Activated CD4-positive, alpha-beta memory T cell treated with anti-CD3 and anti-CD28 coated beads for 36 hours (primary cell): ENCODE measurements around the gene PPP1R1A. TPM values are rescaled to one million over a fixed set of nuclear protein-coding genes. Genes with fewer than 3 reads are reported as not detected.

Experiments used
- CTCF ChIA-PET: fragments of 350-600 bp; sonication (Branson Sonifier 250); formaldehyde crosslinking; loops from one replicate; lab custom pipeline; 2021; ENCODE audit warnings: antibody characterized with exemption, inconsistent platforms; lab: Charles Lee
- POLR2A ChIA-PET: fragments of 350-600 bp; sonication (Branson Sonifier 250); formaldehyde crosslinking; loops from one replicate; lab custom pipeline; 2021; ENCODE audit warnings: antibody characterized with exemption; lab: Charles Lee
- DNase-seq: peaks from one replicate; pipeline ENCODE4 v3.0.0-alpha.2; 2020
- H3K27ac Mint-ChIP-seq: one replicate; pipeline ENCODE4 v1.8.0; 2021; ENCODE audit warnings: mixed read lengths
- H3K27me3 Mint-ChIP-seq: one replicate; pipeline ENCODE4 v1.8.0; 2021; ENCODE audit warnings: mixed read lengths
- H3K36me3 Mint-ChIP-seq: one replicate; pipeline ENCODE4 v1.8.0; 2021; ENCODE audit warnings: mixed read lengths
- H3K4me1 Mint-ChIP-seq: one replicate; pipeline ENCODE4 v1.8.0; 2021; ENCODE audit warnings: low read depth, mixed read lengths
- H3K4me3 Mint-ChIP-seq: one replicate; pipeline ENCODE4 v1.8.0; 2021; ENCODE audit warnings: mild to moderate bottlenecking, mixed read lengths
- H3K9me3 Mint-ChIP-seq: one replicate; pipeline ENCODE4 v1.8.0; 2021; ENCODE audit warnings: mixed read lengths
- intact Hi-C: fragments of 100-400 bp; cut with micrococcal nuclease; formaldehyde crosslinking; loops from one replicate; pipeline ENCODE4 v1.15.1; 2023
- total RNA-seq, 2 experiments: library from RNA; stranded (reverse); gene quantifications; one replicate each; pipeline ENCODE4 v1.2.3, GENCODE V29; 2021

The PPP1R1A gene
- total RNA-seq, 2 experiments from 2014 or later = not detected

- CTCF ChIA-PET = no interaction called here
Observed at GRCh38 chr12:54616933-54617680, 28.6 kb upstream of the PPP1R1A start.

GRCh38 chr12:54612225-54612750 is 23.8 kb upstream of the PPP1R1A start:
- Mint-ChIP-seq H3K4me1 (no peaks in the 10 kb centered on the region), H3K9me3 (no peaks in the 10 kb centered on the region), H3K4me3 (no peak overlapping the region), H3K36me3 (no peaks in the 10 kb centered on the region), H3K27ac (no peak overlapping the region), H3K27me3 (peaks cover 36% of the 10 kb centered on the region)
- ChIA-PET CTCF (interaction anchor here (2.0 kb wide), 1 partner anchor 16 kb away, joined by 4 read pairs; no protein-coding TSS in a partner anchor), POLR2A (no interaction called here)
- intact Hi-C loops = no loop called here
- DNase-seq = no peak

More at GRCh38 chr12:54616933-54617680, 28.6 kb upstream of the PPP1R1A start:
- Mint-ChIP-seq H3K27ac (no peak overlapping the region), H3K9me3 (no peaks in the 10 kb centered on the region), H3K4me3 (no peak overlapping the region), H3K27me3 (peaks cover 36% of the 10 kb centered on the region), H3K4me1 (no peaks in the 10 kb centered on the region), H3K36me3 (no peaks in the 10 kb centered on the region)
- intact Hi-C loops = no loop called here
- POLR2A ChIA-PET = no interaction called here
- no peak for DNase-seq

GRCh38 chr12:54611715-54612149 is 23.3 kb upstream of the PPP1R1A start:
- no peak overlapping the region for H3K4me3 Mint-ChIP-seq
- CTCF ChIA-PET = no interaction called here

GRCh38 chr12:54608769-54609168 is 20.3 kb upstream of the PPP1R1A start:
- peaks cover 9% of the 10 kb centered on the region for H3K27me3 Mint-ChIP-seq
- ChIA-PET CTCF (interaction anchor here (1.5 kb wide), 1 partner anchor 30 kb away, joined by 4 read pairs; no protein-coding TSS in a partner anchor), POLR2A (no interaction called here)
- no peaks in the 10 kb centered on the region for H3K36me3 Mint-ChIP-seq
- H3K4me1 Mint-ChIP-seq = no peaks in the 10 kb centered on the region
- no peak overlapping the region for H3K4me3 Mint-ChIP-seq
- intact Hi-C loops = loop anchor here (10.0 kb wide), 1 partner anchor 466 kb away; no protein-coding TSS in a partner anchor
- no peak for DNase-seq
- H3K27ac Mint-ChIP-seq = no peak overlapping the region
- H3K9me3 Mint-ChIP-seq = no peaks in the 10 kb centered on the region

More at GRCh38 chr12:54611715-54612149, 23.3 kb upstream of the PPP1R1A start:
- no peak overlapping the region for H3K27ac Mint-ChIP-seq
- POLR2A ChIA-PET = no interaction called here
- intact Hi-C loops = no loop called here
- no peaks in the 10 kb centered on the region for H3K9me3 Mint-ChIP-seq
- no peaks in the 10 kb centered on the region for H3K4me1 Mint-ChIP-seq
- H3K36me3 Mint-ChIP-seq = no peaks in the 10 kb centered on the region
- DNase-seq = no peak
- peaks cover 32% of the 10 kb centered on the region for H3K27me3 Mint-ChIP-seq

GRCh38 chr12:54608156-54608555 is 19.7 kb upstream of the PPP1R1A start:
- Mint-ChIP-seq H3K4me1 (peaks cover 2% of the 10 kb centered on the region), H3K9me3 (no peaks in the 10 kb centered on the region), H3K4me3 (no peak overlapping the region), H3K36me3 (no peaks in the 10 kb centered on the region), H3K27me3 (peaks cover 9% of the 10 kb centered on the region), H3K27ac (no peak overlapping the region)
- ChIA-PET CTCF (interaction anchor here (1.5 kb wide), 1 partner anchor 29 kb away, joined by 4 read pairs; no protein-coding TSS in a partner anchor), POLR2A (no interaction called here)
- no peak for DNase-seq
- intact Hi-C loops = loop anchor here (10.0 kb wide), 1 partner anchor 467 kb away; no protein-coding TSS in a partner anchor

- Mint-ChIP-seq H3K27ac (no peak overlapping the region), H3K27me3 (peaks cover 8% of the 10 kb centered on the region), H3K9me3 (no peaks in the 10 kb centered on the region), H3K4me1 (peaks cover 6% of the 10 kb centered on the region), H3K4me3 (no peak overlapping the region), H3K36me3 (no peaks in the 10 kb centered on the region)
- ChIA-PET CTCF (interaction anchor here (0.5 to 2.8 kb wide), 4 partner anchors 10 to 61 kb away, joined by 3 to 12 read pairs (median 4); no protein-coding TSS in a partner anchor), POLR2A (no interaction called here)
- DNase-seq = no peak
- intact Hi-C loops = loop anchor here (10.0 kb wide), 1 partner anchor 468 kb away; no protein-coding TSS in a partner anchor
Observed at GRCh38 chr12:54606556-54606955, 18.1 kb upstream of the PPP1R1A start.

- Mint-ChIP-seq H3K4me1 (peaks cover 6% of the 10 kb centered on the region), H3K36me3 (no peaks in the 10 kb centered on the region), H3K27ac (no peak overlapping the region), H3K27me3 (peaks cover 6% of the 10 kb centered on the region), H3K9me3 (no peaks in the 10 kb centered on the region), H3K4me3 (no peak overlapping the region)
- CTCF ChIA-PET = interaction anchor here (1.2 to 10.8 kb wide), 5 partner anchors 9 to 26 kb away, joined by 3 to 95 read pairs (median 5); no protein-coding TSS in a partner anchor
- POLR2A ChIA-PET = no interaction called here
- intact Hi-C loops = loop anchor here (10.0 kb wide), 1 partner anchor 469 kb away; no protein-coding TSS in a partner anchor
- DNase-seq = no peak
Observed at GRCh38 chr12:54605138-54605970, 16.9 kb upstream of the PPP1R1A start.

- POLR2A ChIA-PET = no interaction called here
Observed at GRCh38 chr12:54604436-54604835, 16.0 kb upstream of the PPP1R1A start.

GRCh38 chr12:54603872-54604271 is 15.4 kb upstream of the PPP1R1A start:
- intact Hi-C loops = loop anchor here (10.0 kb wide), 1 partner anchor 471 kb away; no protein-coding TSS in a partner anchor
- Mint-ChIP-seq H3K27me3 (peaks cover 8% of the 10 kb centered on the region), H3K4me3 (no peak overlapping the region), H3K9me3 (no peaks in the 10 kb centered on the region), H3K4me1 (peaks cover 6% of the 10 kb centered on the region), H3K27ac (no peak overlapping the region), H3K36me3 (no peaks in the 10 kb centered on the region)
- DNase-seq = no peak
- POLR2A ChIA-PET = no interaction called here
- CTCF ChIA-PET = interaction anchor here (0.6 to 10.8 kb wide), 6 partner anchors 8 to 468 kb away, joined by 3 to 95 read pairs (median 4); no protein-coding TSS in a partner anchor

More at GRCh38 chr12:54604436-54604835, 16.0 kb upstream of the PPP1R1A start:
- no peak for DNase-seq
- Mint-ChIP-seq H3K27ac (no peak overlapping the region), H3K4me3 (no peak overlapping the region), H3K27me3 (peaks cover 6% of the 10 kb centered on the region), H3K9me3 (no peaks in the 10 kb centered on the region), H3K36me3 (no peaks in the 10 kb centered on the region), H3K4me1 (peaks cover 6% of the 10 kb centered on the region)
- CTCF ChIA-PET = interaction anchor here (1.0 to 10.8 kb wide), 5 partner anchors 8 to 468 kb away, joined by 3 to 95 read pairs (median 5); no protein-coding TSS in a partner anchor
- intact Hi-C loops = loop anchor here (10.0 kb wide), 1 partner anchor 470 kb away; no protein-coding TSS in a partner anchor

- Mint-ChIP-seq H3K4me1 (peaks cover 6% of the 10 kb centered on the region), H3K27ac (no peak overlapping the region), H3K4me3 (no peak overlapping the region), H3K27me3 (peaks cover 4% of the 10 kb centered on the region), H3K36me3 (no peaks in the 10 kb centered on the region), H3K9me3 (no peaks in the 10 kb centered on the region)
- DNase-seq = peak; percentile 78
- POLR2A ChIA-PET = no interaction called here
- intact Hi-C loops = loop anchor here (10.0 kb wide), 1 partner anchor 472 kb away; no protein-coding TSS in a partner anchor
- CTCF ChIA-PET = interaction anchor here (0.6 to 10.8 kb wide), 6 partner anchors 10 to 469 kb away, joined by 3 to 95 read pairs (median 4); no protein-coding TSS in a partner anchor
Observed at GRCh38 chr12:54603173-54603814, 14.8 kb upstream of the PPP1R1A start.

- H3K27me3 Mint-ChIP-seq = peaks cover 2% of the 10 kb centered on the region
- ChIA-PET POLR2A (no interaction called here), CTCF (interaction anchor here (1.1 to 10.8 kb wide), 4 partner anchors 21 to 391 kb away, joined by 3 to 95 read pairs (median 4); no protein-coding TSS in a partner anchor)
- H3K27ac Mint-ChIP-seq = no peak overlapping the region
- DNase-seq = no peak
- no peak overlapping the region for H3K4me3 Mint-ChIP-seq
- no peaks in the 10 kb centered on the region for H3K36me3 Mint-ChIP-seq
- H3K9me3 Mint-ChIP-seq = no peaks in the 10 kb centered on the region
- intact Hi-C loops = loop anchor here (10.0 kb wide), 1 partner anchor 472 kb away; no protein-coding TSS in a partner anchor
- peaks cover 6% of the 10 kb centered on the region for H3K4me1 Mint-ChIP-seq
Observed at GRCh38 chr12:54602661-54603060, 14.2 kb upstream of the PPP1R1A start.
